Activated naive CD8-positive, alpha-beta T cell treated with anti-CD3 and anti-CD28 coated beads, Interleukin-2, amount 50 U/mL, for 24 hours (primary cell): ENCODE data around the gene SOWAHB.

Source experiments
- ATAC-seq: fragments of 150-1000 bp; cut with Tn5 transposase; one replicate; pipeline ENCODE4 v1.10.0; 2021
- DNase-seq: peaks from one replicate; pipeline ENCODE4 v3.0.0; 2021
- H3K27ac Mint-ChIP-seq: one replicate; pipeline ENCODE4 v1.8.0; 2021; ENCODE audit warnings: mild to moderate bottlenecking, mixed read lengths
- H3K27me3 Mint-ChIP-seq: one replicate; pipeline ENCODE4 v1.8.0; 2021; ENCODE audit warnings: mixed read lengths
- H3K36me3 Mint-ChIP-seq: one replicate; pipeline ENCODE4 v1.8.0; 2021; ENCODE audit warnings: low read depth, mixed read lengths
- H3K4me1 Mint-ChIP-seq: one replicate; pipeline ENCODE4 v1.8.0; 2021; ENCODE audit warnings: mixed read lengths
- H3K4me3 Mint-ChIP-seq: one replicate; pipeline ENCODE4 v1.8.0; 2021; ENCODE audit warnings: mild to moderate bottlenecking, moderate library complexity, mixed read lengths
- H3K9me3 Mint-ChIP-seq: one replicate; pipeline ENCODE4 v1.8.0; 2021; ENCODE audit warnings: mixed read lengths

SOWAHB gene

GRCh38 chr4:76902233-76902890 is 4.4 kb upstream of the SOWAHB start:
- Mint-ChIP-seq H3K27me3 (peaks cover 21% of the 10 kb centered on the region), H3K9me3 (peaks cover 7% of the 10 kb centered on the region), H3K27ac (no peak overlapping the region), H3K4me1 (peaks cover 7% of the 10 kb centered on the region), H3K36me3 (no peaks in the 10 kb centered on the region), H3K4me3 (no peak overlapping the region)
- DNase-seq (no peak), ATAC-seq (no peak)

DNA sequence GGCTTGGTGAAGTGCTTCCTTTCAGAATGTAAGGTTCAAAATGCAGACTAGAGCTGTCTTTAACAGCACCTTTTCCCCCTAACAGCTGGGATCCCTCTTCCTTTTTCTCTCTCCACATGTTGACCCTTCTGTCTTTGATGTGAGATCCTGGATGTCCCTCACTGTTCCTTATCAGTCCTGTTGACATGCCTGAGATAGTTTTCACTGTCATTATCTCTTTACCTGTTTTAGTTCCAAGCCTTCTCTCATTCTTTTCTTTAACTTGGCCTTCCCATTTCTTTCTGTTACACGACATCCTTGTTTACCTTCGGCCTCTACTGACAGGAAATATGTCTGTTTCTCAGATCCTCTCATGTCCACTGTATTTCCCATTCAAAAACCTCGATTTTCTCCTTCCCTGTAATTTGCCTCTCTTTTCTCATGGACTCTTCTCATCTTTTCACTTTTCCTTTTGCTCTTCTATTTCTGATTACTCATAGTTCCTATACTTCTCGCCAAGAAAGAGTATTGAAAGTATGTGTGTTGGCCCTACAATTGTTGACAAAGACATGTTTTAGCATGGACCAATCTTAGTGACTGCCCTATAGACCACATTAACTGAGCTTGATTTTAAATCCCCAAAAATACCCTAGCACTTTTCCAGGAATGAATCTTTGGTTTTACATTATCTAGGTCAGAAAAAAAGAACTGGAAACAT is 1.2 kb upstream of the SOWAHB start:
- peak overlapping the region; percentile 68 for H3K4me3 Mint-ChIP-seq
- H3K36me3 Mint-ChIP-seq: no peaks in the 10 kb centered on the region
- H3K27me3 Mint-ChIP-seq: peaks cover 42% of the 10 kb centered on the region
- no peaks in the 10 kb centered on the region for H3K9me3 Mint-ChIP-seq
- DNase-seq (no peak), ATAC-seq (no peak)
- H3K27ac Mint-ChIP-seq: no peak overlapping the region
- peaks cover 7% of the 10 kb centered on the region for H3K4me1 Mint-ChIP-seq

DNA sequence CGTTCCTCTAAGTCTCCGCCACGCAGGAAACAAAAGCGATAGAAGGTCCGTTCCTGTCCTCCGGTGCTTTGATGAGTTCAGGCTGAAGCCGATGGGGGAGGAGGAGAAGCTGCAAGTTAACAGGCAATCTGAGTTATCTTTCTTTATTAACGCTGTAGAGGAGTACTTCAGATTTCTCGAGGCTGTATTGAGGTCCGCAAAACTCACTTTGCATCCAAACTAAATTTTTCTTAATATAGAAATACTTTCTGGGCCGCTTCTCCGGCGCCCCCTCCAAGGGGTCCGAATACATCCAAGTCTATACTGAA is 395 bp upstream of the SOWAHB start:
- ATAC-seq (no peak), DNase-seq (no peak)
- H3K9me3 Mint-ChIP-seq: no peaks in the 10 kb centered on the region
- H3K4me3 Mint-ChIP-seq: peak overlapping the region; percentile 68
- no peak overlapping the region for H3K27ac Mint-ChIP-seq
- peaks cover 7% of the 10 kb centered on the region for H3K4me1 Mint-ChIP-seq
- peaks cover 43% of the 10 kb centered on the region for H3K27me3 Mint-ChIP-seq
- no peaks in the 10 kb centered on the region for H3K36me3 Mint-ChIP-seq

DNA sequence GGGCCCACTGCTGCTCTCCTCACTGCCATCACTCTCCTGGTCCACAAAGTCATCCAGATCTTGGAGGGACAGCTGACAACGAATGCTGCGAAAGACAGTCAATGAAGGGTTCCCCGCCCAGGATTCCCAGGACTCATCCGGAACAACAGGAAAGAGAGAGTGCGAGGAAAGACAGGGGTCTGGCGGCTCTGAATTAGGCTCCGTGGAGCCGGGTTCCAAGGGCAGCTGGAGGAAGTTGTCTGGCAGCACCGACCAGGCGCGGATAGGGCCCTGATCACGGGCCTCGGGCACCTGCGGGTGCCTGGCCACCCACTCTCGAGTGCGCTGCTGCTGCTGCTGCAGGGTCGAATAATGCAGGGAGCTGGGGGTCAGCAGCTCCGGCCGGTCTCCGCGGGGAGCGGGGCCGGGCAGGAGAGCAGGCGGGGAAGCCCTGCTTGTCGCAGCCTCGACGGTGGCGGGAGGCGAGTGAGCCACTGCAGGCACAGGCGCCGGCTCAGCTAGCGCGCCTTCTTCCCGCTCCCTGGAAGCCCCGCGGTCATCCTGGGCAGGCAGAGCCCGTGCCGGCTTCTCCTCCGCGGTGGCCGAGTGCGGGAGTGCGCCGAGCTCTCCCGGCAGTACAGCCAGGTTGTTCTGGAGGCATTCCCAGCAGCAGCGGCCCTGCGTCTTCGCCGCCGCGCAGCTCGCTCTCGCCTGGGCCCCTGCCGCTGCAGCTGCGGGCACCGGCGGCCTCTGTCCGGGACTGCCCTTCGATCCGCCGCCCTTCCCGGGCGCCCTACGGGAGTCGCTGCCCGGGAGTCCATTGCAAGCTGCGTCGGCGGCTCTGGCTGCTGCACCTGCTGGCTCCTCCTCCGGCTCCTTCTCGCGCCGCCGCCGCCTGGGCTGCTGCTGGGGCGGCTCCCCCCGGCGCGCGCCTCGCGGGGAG is 1.1 kb downstream of the SOWAHB start:
- Mint-ChIP-seq H3K36me3 (no peaks in the 10 kb centered on the region), H3K27ac (no peak overlapping the region), H3K27me3 (peaks cover 53% of the 10 kb centered on the region), H3K9me3 (no peaks in the 10 kb centered on the region), H3K4me1 (peaks cover 7% of the 10 kb centered on the region), H3K4me3 (no peak overlapping the region)
- ATAC-seq (peak; percentile 18), DNase-seq (peak; percentile 14)

- DNase-seq (no peak), ATAC-seq (no peak)
- H3K4me1 Mint-ChIP-seq: peaks cover 7% of the 10 kb centered on the region
- H3K27ac Mint-ChIP-seq: no peak overlapping the region
- no peaks in the 10 kb centered on the region for H3K36me3 Mint-ChIP-seq
- H3K4me3 Mint-ChIP-seq: no peak overlapping the region
- peaks cover 57% of the 10 kb centered on the region for H3K27me3 Mint-ChIP-seq
- no peaks in the 10 kb centered on the region for H3K9me3 Mint-ChIP-seq
Observed at GRCh38 chr4:76896048-76896447, 1.9 kb downstream of the SOWAHB start.

- ATAC-seq (no peak), DNase-seq (no peak)
- no peaks in the 10 kb centered on the region for H3K36me3 Mint-ChIP-seq
- no peak overlapping the region for H3K4me3 Mint-ChIP-seq
- H3K27ac Mint-ChIP-seq: no peak overlapping the region
- peaks cover 7% of the 10 kb centered on the region for H3K4me1 Mint-ChIP-seq
- peaks cover 58% of the 10 kb centered on the region for H3K27me3 Mint-ChIP-seq
- H3K9me3 Mint-ChIP-seq: no peaks in the 10 kb centered on the region
Observed at GRCh38 chr4:76895619-76896018, 2.3 kb downstream of the SOWAHB start.

DNA sequence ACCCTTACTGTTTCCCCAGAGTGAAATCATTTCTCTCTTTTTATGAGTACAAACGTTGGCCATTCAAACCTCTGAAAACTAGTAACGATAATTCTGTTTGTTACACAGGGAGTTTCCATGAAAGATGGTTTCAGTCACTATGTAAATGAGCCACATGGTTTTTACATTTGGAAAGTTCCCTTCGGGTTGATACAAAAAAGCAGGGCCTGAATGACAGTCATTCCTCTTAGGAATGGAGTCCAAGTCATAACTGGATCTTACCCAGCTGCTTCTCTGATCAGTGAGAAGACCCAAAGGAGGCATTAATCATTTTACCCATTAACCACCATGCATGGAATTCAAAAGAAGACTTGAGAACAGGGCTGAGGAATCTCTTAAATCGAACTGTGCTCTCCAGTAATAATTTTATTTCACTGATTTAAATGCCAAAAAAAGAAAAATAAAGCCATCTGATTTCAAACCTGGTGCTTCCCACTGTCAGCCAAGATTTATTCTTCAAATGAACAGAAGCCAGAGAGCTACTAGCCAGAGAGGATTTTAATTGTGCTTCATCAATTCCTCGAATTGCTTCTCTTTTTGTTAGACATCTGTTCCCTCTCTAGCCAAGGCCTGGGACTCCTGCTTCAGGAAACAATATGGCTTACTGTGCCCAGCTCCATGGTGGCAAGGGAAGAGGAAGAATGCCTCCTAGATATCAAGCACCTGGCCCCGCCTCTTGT is 3.2 kb downstream of the SOWAHB start:
- no peak overlapping the region for H3K27ac Mint-ChIP-seq
- ATAC-seq: no peak

GRCh38 chr4:76892601-76893000 is 5.3 kb downstream of the SOWAHB start:
- Mint-ChIP-seq H3K9me3 (no peaks in the 10 kb centered on the region), H3K27me3 (peaks cover 40% of the 10 kb centered on the region), H3K36me3 (no peaks in the 10 kb centered on the region), H3K4me1 (no peaks in the 10 kb centered on the region), H3K27ac (no peak overlapping the region), H3K4me3 (no peak overlapping the region)
- no peak for DNase-seq
- ATAC-seq: no peak

More for the DNA sequence above, 3.2 kb downstream of the SOWAHB start:
- Mint-ChIP-seq H3K4me1 (peaks cover 7% of the 10 kb centered on the region), H3K9me3 (no peaks in the 10 kb centered on the region), H3K27me3 (peaks cover 54% of the 10 kb centered on the region), H3K36me3 (no peaks in the 10 kb centered on the region), H3K4me3 (no peak overlapping the region)
- DNase-seq: no peak

- H3K27me3 Mint-ChIP-seq: peaks cover 40% of the 10 kb centered on the region
- no peaks in the 10 kb centered on the region for H3K36me3 Mint-ChIP-seq
- H3K4me1 Mint-ChIP-seq: no peaks in the 10 kb centered on the region
- H3K9me3 Mint-ChIP-seq: no peaks in the 10 kb centered on the region
- H3K4me3 Mint-ChIP-seq: no peak overlapping the region
- H3K27ac Mint-ChIP-seq: no peak overlapping the region
- ATAC-seq: no peak
- no peak for DNase-seq
Observed at GRCh38 chr4:76892001-76892400, 5.9 kb downstream of the SOWAHB start.

DNA sequence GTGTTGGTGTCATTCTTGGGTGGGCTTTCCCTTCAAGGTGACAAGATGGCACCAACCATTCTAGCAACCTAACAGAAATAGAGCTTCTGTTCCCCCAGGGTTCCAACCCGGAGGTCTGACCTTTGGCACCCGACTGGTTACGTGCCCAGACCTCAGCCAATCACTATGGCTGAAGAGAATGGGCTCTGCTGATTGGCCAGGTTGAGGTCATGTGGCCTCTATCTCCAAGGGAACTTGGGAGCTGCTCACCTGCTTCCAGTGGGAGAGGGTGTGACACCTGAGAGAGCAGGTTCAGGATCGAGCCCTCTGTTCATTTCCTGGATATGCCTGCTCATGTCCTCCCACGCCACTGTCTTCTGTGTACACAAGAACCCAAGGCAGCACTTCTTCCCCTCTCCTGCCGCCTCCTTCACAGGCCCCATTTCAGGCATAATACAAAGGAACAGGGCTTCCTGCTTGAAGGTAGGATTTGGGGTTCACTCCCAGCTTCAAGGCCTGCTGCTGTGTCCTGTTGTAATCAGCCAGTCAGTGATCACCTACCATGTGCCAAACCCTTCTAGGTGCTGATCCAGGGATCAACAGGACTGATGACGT is 11.0 kb downstream of the SOWAHB start:
- Mint-ChIP-seq H3K27me3 (peaks cover 12% of the 10 kb centered on the region), H3K36me3 (no peaks in the 10 kb centered on the region), H3K4me3 (no peak overlapping the region), H3K4me1 (no peaks in the 10 kb centered on the region), H3K9me3 (no peaks in the 10 kb centered on the region), H3K27ac (no peak overlapping the region)
- no peak for ATAC-seq
- no peak for DNase-seq

DNA sequence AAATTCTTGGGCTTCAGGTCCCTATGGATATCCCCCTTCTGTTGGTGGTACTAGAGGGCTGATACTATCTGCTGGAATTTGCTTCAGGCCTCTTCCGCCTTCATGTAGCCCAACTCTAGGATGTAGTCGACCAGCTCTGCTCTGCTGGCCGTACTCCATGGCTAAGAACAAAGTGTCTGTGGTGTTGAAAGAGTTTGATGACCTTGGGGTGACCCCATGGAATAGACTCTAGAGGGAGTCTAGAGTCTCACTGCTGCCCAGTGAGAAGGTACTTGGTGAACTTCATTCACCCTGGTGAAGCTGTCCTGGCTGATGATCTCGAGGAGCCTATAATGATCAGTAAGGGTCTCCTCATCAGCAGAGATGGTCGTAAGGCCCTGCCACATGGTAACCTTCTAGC is 11.7 kb downstream of the SOWAHB start:
- peaks cover 11% of the 10 kb centered on the region for H3K27me3 Mint-ChIP-seq
- DNase-seq (no peak), ATAC-seq (no peak)
- no peaks in the 10 kb centered on the region for H3K36me3 Mint-ChIP-seq
- no peaks in the 10 kb centered on the region for H3K9me3 Mint-ChIP-seq
- no peaks in the 10 kb centered on the region for H3K4me1 Mint-ChIP-seq
- H3K4me3 Mint-ChIP-seq: no peak overlapping the region
- no peak overlapping the region for H3K27ac Mint-ChIP-seq

DNA sequence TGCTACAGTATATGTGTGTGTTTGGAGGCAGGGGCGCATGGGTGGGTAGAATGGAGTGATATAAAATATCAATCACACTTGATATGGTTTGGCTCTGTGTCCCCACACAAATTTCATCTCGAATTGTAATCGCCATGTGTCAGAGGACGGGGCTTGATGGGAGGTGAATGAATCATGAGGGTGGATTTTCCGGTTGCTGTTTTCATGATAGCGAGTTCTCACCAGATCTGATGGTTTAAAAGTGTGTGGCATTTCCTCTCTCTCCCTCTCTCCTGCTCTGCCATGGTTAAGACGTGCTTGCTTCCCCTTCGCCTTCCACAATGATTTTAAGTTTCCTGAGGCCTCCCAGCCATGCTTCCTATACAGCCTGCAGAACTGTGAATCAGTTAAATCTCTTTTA is 14.8 kb downstream of the SOWAHB start:
- ATAC-seq: no peak
- H3K4me1 Mint-ChIP-seq: no peaks in the 10 kb centered on the region
- no peaks in the 10 kb centered on the region for H3K9me3 Mint-ChIP-seq
- no peaks in the 10 kb centered on the region for H3K36me3 Mint-ChIP-seq
- H3K27ac Mint-ChIP-seq: no peak overlapping the region
- no peak for DNase-seq
- H3K4me3 Mint-ChIP-seq: no peak overlapping the region
- H3K27me3 Mint-ChIP-seq: peaks cover 10% of the 10 kb centered on the region

DNA sequence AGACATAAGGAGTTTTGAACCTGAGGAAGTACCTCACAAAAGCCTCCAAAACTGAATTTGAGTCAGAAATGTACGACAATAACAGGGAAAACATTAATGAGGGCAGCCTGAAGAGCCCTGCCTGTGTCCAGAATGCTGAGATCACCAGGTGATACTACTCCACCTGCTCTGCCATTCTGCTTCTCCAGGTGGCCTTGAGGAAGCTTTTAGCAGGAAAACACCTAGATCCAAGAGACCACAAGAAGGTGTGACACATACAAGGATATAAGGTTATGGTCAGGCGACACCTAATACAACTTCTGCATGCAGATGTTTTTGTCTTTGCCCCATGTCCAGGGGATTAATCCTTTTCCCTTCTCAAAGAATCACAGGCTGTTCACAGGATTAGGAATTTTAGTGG is 15.3 kb downstream of the SOWAHB start:
- no peaks in the 10 kb centered on the region for H3K36me3 Mint-ChIP-seq
- H3K4me1 Mint-ChIP-seq: no peaks in the 10 kb centered on the region
- peaks cover 10% of the 10 kb centered on the region for H3K27me3 Mint-ChIP-seq
- H3K4me3 Mint-ChIP-seq: no peak overlapping the region
- no peak for DNase-seq
- H3K27ac Mint-ChIP-seq: no peak overlapping the region
- no peaks in the 10 kb centered on the region for H3K9me3 Mint-ChIP-seq
- no peak for ATAC-seq

GRCh38 chr4:76881375-76881774 is 16.6 kb downstream of the SOWAHB start:
- Mint-ChIP-seq H3K9me3 (no peaks in the 10 kb centered on the region), H3K4me1 (no peaks in the 10 kb centered on the region)
- ATAC-seq: no peak

More at GRCh38 chr4:76881375-76881774, 16.6 kb downstream of the SOWAHB start:
- no peak overlapping the region for H3K27ac Mint-ChIP-seq
- H3K4me3 Mint-ChIP-seq: no peak overlapping the region
- H3K27me3 Mint-ChIP-seq: peaks cover 10% of the 10 kb centered on the region
- DNase-seq: no peak
- H3K36me3 Mint-ChIP-seq: no peaks in the 10 kb centered on the region
